Germinal center (tissue), 1 donor: ENCODE results near the gene UPK3B.
"Not testable (repeated sequence)": the region's sequence is repeated elsewhere in the genome, so short reads cannot be mapped to it uniquely, and the experiment has no call there.

ENCODE experiments used
- DNase-seq: peaks from one replicate; pipeline ENCODE4 v3.0.0; 2012; ENCODE audit warnings: mixed read lengths, low spot score

Gene UPK3B

DNA sequence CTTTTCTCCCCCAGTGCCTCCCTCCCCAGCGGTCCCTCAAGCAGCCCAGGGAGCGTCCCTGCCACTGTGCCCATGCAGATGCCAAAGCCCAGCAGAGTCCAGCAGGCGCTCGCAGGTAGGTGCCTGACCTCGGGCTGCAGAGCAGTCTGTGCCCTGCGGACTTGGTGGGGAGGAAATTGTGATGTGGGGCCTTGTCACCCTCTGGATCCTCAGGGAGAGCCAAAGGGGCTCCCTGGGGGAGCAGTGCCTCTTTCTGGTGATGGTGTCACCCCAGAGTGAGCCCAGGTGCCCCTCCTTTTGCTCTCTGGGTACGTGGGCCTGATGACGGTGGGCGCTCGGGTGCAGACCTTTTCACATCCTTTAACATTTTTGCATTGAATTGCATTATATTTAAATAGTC is 18.2 kb upstream of the UPK3B start:
- not testable (repeated sequence) for DNase-seq

DNA sequence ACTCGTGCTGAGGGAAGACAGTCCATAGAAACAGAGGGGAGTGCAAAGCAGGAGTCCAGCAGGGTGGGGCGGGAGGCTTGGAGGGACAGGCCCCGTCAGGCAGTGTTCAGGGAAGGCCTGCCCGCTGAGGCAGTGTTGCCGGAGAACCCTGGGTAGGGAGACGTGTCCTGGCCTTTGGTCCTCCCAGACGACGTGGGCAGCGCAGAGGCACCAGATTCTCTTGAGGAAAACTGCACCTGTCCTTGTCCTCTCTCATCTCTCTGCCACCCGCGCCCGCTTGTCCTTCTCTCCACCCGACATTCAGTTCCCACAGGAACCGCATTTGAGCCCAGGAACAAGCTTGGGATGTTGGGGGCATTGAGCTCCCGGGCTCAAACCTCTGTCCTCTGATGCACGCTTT is 14.6 kb upstream of the UPK3B start:
- DNase-seq: not testable (repeated sequence)

DNA sequence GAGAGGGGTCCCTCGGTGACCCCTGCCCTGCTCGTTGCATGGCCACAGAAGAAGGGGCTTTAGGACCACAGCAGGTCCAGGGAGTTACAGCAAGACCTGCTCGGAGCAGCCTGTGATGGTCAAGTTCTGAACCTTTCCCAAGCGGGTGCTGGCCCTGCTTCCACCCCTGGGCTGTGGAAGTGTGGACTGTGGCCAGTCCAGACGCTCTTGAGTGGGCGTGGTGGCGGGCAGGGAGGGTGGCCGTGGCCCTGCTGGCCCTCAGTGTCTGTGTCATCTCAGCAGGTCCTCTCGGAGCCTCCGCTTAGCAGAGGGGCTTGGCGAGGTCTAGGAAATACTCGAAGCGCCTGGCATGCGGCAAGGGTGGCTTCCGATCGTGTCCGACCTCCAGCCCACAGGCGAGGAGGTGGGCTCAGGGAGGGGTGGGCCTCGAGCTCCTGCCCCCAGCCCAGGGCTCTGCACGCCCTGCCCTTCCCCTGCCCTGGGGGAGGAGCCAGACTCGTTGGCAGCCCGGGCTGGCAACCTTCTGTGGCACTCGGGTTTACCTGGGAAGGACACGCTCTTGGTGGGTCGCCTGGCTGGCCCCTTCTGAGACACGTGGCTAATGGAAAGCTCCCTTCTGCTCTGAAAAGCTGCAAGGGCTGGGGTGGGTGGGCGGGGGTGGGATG is 12.3 kb upstream of the UPK3B start:
- not testable (repeated sequence) for DNase-seq

DNA sequence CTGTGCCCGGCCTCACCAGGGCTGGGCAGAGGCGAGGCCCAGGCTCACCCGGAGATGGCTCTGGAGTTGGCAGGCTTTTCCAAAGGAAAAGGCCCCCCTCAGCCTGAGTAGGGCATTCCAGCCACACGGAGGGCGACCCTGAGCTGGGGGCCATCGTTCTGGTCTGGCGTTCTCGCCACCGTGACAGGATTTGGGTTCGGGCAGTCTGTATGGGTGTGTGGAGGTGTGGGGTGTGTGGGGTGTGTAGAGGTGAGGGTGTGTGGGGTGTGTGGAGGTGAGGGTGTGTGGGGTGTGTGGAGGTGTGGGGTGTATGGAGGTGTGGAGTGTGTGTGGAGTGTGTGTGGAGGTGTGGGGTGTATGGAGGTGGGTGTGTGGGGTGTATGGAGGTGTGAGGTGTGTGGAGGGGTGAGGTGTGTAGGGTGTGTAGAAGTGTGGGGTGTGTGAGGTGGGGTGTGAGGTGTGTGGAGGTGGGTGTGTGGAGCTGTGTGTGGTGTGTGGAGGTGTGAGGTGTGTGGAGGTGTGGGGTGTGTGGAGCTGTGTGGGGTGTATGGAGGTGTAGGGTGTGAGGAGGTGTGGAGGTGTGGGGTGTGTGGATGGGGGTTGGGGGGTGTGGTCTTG is 11.7 kb upstream of the UPK3B start:
- DNase-seq: not testable (repeated sequence)

DNA sequence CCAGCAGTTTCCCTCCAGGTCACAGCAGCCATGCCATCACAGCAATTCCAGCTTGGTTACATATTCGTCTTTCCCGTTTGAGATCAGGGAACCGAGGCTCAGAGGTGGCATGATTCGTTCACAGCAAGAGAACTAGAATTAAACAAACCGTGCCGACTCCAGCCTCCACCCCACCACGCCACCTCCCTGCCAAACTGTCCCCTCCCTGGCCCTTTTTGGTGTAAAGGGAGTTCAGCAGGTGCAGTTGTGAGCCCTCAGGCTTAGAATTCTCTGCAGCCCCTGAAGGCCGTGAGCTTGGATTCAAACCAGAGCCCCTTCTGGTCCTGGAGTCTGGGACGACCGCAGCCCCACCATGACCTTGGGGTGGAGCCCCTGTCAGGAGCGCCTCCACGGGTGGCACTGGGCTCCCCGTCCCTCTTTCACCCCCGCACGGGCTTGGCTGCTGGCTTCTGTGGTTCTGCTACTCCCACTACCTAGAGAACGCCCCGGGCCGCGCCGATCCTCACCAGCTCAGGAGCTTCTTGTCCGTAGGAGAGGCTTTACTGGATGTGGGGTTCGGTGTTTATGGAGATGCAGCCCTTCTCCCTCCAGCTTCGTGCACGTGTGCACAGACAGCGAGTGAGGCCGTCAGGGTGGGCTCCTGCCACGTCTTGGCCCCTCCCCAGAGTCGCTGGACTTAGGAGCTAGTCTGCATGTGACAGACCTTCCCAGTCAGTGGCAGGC is 11.0 kb upstream of the UPK3B start:
- DNase-seq: not testable (repeated sequence)

DNA sequence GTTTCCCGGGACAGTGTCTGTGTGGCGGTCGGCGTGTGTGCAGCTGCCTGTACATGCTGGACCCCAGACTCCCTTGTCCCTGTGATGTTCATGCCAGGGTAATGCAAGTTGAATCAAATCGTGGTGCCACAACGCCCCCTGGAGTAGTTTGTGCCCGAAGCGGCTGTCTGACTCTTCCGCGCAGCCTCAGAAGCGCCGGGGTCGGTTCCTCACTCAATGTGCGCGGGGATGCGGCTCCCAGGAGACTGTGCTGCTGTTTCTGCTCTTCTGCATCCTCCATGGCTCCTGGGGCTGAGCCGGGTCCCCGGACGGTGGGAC is 10.5 kb upstream of the UPK3B start:
- DNase-seq: not testable (repeated sequence)

DNA sequence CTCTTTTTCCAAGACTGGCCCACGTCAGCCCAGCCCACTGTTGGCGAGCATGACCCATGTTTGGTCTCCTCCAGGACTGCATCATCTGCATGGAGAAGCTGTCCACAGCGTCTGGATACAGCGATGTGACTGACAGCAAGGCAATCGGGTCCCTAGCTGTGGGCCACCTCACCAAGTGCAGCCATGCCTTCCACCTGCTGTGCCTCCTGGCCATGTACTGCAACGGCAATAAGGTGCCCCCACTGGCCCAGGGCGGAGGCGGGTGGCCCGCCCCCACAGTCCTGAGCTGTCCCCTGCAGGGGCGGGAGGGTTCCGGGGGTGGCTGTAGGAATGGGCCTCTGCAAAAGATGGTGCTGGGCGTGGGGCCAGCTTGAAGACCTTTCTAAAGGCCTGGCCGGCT is 8.1 kb upstream of the UPK3B start:
- DNase-seq: not testable (repeated sequence)

DNA sequence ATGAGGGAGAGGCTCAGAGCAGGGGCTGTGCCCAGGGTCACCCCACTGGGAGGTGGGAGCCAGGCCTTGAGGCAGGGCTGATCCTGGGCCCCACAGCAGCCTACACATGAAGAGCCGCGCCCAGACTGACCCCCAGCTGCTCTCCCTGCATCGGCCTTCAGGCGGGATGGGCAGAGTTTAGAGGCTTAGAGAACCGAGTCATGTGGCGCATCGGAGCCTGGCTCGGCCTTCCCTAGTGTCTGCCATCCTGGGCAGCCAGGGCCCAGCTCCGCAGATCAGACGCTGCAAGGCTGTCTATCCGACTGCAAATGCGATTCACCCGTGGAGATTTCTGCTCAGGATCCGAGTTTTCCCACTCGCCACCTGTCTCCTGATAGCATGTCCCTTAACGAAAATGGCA is 7.5 kb upstream of the UPK3B start:
- DNase-seq: not testable (repeated sequence)

DNA sequence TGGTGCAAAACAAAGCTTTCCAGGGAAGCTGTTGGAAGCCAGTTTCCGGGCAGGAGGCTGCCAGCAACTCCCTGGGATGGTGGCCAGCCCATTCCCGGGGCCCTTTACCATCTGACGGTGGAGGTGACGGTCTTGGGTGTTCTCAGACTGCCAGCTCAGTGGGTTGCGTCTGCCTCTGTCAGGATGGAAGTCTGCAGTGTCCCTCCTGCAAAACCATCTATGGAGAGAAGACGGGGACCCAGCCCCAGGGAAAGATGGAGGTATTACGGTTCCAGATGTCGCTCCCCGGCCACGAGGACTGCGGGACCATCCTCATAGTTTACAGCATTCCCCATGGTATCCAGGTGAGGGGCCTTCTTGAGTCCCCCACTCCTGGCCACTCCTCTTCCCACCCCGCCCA is 7.1 kb upstream of the UPK3B start:
- not testable (repeated sequence) for DNase-seq

DNA sequence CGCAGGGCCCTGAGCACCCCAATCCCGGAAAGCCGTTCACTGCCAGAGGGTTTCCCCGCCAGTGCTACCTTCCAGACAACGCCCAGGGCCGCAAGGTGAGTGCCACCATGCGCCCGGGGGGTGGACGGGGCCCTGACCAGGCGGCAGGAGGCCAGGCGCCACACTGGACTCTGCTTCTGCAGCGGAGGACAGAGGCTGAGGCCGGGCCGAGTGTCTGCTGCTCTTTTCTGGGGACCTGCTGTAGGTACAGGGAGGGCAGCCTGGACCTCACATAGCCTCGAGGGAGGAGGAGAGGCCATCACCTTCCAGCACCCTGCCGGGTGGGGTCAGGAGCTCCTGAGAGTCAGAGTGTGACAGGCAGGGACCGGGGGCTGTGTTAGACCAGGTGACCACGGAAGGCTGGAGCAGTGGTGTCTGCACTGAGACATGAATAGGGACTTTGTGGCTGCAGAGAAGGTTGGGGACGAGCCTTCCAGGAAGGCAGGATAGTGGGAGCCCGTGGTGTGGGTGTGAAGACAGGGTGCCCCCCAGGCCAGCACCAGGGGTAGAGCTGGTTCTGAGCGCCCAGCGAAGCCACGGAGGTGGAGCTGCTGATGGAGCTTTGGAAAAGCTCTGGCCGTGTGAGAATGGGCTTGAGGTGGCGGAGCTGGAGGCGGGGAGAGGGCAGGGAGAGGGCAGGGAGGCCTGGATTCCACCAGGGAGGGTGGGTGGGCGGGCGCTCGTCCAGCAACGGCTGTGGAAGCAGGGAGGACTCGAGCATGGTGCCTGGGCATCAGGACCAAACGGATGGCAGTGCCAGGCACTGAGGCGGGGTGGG is 5.8 kb upstream of the UPK3B start:
- DNase-seq: not testable (repeated sequence)

DNA sequence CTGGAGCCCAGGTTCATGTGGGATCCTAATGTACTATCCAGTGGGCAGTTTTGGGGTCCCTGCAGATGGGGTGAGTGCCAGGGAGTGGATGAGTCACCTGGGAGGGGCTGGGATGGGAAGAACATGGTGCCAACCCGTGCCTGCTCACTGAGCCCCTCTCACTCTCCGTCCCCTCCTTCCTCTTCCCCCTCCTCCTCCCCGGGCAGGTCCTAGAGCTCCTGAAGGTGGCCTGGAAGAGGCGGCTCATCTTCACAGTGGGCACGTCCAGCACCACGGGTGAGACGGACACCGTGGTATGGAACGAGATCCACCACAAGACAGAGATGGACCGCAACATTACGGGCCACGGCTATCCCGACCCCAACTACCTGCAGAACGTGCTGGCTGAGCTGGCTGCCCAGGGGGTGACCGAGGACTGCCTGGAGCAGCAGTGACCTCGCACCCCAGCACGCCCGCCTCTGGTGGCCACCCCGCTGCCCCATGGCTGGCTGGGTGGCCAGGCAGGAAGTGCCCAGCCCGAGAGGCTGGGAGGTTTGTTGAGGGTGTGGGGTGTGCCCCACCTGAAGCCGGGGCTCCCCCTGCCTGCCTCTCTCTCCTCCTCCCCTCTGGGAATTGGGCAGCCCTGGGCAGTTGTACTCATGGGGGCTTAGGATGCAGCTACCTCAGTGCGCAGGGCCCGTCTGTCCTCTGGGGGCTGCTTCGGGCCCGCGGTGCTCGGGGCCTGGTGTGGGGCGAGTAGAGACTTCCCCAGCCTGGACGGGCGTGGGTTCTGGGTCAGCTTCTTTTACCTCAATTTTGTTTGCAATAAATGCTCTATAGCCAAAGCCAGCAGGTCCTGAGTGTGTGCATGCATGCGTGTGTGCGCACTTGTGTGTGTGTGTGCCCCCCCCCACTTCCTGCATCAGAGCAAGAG is 4.9 kb upstream of the UPK3B start:
- no peak for DNase-seq

DNA sequence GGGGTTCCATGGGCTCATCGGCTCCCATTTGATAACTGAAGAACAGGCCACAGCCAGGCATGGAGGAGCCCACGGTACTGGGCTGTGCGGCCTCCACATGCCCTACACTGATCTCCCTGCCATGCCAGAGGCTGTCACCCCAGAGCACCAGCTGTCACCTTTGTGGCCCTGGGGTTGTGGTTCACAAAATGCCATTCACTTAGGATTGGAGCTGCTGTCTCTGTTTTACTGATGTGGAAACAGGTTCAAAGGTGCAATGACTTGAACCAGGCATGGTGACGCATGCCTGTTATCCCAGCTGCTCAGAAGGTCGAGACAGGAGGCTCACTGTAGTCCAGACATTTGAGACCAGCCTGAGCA is 4.3 kb upstream of the UPK3B start:
- DNase-seq: no peak

DNA sequence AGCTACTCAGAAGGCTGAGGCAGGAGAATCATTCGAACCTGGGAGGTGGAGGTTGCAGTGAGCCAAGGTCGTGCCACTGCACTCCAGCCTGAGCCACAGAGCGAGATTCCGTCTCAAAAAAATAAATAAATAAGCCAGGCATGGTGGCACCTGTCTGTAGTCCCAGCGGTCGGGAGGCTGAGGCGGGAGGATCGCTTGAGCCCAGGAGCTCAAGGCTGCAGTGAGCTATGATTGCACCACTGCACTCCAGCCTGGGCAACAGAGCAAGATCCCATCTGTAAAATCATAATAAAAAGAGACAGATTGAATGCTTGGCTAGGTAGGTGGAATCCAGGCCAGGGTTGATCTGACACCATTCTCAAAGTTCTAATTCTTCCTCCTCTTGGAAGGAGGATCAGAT is 3.7 kb upstream of the UPK3B start:
- not testable (repeated sequence) for DNase-seq

DNA sequence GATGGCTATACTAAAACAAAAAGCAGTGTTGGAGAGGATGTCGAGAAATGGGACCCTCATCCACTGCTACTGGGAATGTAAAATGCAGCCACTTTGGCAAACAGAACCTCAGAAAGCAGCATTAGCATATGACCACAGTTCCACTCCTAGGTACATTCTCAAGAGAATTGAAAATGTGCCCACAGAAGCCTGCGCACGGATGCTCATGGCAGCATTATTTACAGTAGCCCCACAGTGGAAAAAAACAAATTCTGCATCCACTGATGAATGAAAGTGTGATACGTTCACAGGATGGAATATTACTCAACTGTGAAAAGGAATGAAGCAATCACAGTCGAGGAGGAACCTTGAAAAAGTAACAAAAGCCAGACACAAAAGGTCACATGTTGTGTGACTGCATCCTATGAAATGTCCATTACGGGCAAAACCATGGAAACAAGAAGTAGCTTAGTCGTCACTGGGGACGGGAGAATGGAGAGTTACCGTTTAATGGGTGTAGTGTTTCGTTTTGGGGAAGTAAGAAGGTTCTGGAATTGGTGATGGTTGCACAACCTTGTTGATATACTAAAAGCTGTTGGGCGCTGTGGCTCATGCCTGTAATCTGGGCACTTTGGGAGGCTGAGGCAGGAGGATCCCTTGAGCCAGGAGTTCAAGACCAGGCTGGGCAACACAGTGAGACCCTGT is 2.5 kb upstream of the UPK3B start:
- DNase-seq: no peak

DNA sequence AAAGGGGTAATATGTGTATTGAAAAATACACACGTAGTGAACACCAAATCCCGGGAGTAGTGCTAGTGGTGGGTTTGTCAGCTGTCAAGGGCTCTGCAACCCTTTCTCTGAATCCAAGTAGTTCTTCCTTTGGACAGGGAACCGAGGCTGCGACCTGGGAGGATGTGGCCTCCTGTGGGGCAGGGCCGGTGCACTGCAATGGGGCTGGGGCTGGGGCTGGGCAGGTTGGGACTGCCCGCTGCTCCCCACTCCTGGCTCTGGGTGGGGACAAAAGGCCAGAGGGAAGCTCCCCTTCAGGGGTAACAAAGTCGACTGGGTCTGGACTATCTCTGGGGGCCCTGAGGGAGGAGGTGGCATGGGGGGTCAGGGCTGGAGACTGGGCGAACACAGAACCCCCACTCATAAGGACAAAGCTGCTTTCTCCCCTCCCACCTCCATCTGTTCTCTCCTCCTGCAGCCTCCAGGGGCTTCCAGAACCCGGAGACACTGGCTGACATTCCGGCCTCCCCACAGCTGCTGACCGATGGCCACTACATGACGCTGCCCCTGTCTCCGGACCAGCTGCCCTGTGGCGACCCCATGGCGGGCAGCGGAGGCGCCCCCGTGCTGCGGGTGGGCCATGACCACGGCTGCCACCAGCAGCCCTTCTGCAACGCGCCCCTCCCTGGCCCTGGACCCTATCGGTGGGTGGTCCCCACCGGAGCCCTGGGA is 1.0 kb downstream of the UPK3B start:
- DNase-seq: not testable (repeated sequence)

DNA sequence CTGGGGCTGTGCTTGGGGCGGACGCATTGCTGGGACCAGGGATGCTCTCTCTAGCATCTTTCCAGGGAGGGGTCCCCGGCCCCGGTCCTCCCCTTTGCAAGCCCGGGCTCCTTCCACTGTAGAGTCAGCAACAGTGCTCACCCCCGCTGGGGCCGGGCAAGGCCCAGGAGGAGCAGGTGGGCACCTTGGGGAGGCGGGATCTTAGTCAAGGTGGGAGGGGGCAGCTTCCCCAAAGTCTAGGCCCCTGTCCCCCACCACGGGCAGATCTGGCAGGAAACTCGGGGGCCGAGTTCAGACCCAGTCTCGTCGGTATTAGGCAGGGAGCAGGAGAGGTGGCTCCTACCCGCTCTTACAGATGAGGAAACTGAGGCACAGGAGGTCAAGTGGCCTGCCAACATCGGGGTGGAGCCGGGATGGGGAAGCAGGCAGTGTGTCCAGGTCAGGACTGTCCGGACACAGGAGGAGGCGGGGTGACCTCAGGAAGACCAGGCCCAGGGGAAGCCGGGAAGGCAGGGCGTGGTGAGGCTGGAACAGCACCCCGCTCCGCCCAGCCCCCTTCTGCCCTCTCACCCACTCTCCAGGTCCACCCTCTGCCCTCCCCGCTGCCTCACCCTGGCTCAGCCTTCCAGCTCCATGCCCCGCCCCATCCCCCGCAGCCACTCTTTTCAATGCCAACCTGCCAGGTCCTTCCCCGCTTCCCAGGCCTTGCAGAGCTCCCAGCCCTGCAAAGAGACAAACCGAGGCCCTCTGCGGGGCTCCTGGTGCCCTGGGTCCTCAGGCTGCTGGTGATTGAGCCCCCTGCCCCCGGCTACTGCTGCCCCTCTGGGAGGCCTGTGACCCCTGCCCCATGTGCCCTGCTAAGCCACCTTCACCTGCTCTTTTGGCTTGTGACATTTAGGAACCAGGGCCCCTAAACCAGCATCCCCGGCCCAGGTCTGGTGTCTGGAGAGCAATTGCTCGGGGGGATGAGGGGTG is 1.8 kb downstream of the UPK3B start:
- DNase-seq: not testable (repeated sequence)

DNA sequence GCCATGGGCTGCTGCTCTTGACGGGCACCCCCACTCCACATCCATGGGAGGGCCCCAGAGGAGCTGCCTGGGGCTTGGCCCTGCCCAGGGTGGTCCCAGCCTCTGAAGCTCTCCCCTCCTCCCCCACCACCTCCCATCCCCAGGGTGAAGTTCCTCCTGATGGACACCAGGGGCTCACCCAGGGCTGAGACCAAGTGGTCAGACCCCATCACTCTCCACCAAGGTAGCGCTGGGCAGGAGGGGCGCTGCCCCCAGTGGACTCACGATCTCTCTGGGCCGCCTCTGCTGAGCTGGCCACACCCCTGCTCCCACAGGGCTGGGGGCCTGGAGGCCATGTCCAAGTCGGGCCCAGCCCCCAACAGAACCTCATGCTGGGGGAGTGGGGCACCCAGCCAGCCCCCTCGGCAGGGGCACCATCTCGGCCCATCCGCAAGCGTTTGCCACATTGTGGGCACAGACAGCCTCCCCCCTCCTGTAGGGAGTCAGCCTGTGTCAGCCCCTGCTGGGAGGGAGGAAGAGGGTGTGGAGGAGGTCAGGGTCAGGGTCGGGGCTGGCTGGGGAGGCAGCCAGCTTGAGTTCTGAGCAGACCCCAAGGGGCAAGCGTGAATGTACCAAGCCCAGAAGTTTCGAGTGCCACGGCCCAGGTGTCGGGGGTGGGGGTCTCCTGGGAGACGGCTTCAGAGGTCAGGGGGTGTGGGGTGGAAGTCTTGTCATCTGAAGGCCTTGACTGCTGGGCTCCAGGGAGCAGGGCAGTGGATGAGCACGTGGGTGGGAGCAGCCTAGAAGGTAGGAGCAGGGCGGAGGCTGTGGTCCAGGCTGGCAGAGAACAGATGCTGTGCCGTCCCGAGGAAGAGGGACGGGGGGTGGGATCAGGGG is 2.8 kb downstream of the UPK3B start:
- DNase-seq: no peak
